ENCODE results near the gene APLF.
"Not testable (repeated sequence)": the region's sequence is repeated elsewhere in the genome, so short reads cannot be mapped to it uniquely, and the experiment has no call there.

APLF gene

DNA sequence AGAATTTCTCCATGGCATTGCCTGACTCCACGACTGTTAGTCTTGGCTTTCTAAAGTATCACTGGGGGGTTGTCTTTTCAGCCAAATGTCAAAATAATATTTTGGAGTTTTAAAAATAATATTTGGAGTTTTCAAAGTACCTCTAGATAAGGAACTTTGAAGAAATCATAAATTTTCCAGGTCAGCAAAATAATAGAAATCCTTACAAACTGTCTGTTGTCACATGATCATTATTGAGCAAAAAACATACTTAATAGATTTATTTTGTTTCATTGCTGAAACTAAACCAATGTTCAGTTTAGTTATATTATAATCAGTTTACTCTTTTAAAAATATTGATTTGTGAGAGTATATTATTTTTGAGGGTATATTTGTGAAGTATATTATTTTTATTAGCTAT, 85.7 kb downstream of the APLF start:
- Histone ChIP-seq H3K27me3 (ENCODE audit: control insufficient read depth, insufficient read depth, low read length) (no peaks in the 10 kb centered on the region), H3K36me3 (ENCODE audit: insufficient read depth, low read length) (no peaks in the 10 kb centered on the region), H3K4me3 (ENCODE audit: low read length) (no peak overlapping the region), H3K4me1 (ENCODE audit: control insufficient read depth, insufficient read depth, low read length) (peaks cover 6% of the 10 kb centered on the region), H3K9me3 (replicated peaks; ENCODE audit: low read length) (no peaks in the 10 kb centered on the region), H3K4me2 (ENCODE audit: low read length) (no peak overlapping the region), H3K9ac (ENCODE audit: low read depth, low read length) (no peak overlapping the region)

DNA sequence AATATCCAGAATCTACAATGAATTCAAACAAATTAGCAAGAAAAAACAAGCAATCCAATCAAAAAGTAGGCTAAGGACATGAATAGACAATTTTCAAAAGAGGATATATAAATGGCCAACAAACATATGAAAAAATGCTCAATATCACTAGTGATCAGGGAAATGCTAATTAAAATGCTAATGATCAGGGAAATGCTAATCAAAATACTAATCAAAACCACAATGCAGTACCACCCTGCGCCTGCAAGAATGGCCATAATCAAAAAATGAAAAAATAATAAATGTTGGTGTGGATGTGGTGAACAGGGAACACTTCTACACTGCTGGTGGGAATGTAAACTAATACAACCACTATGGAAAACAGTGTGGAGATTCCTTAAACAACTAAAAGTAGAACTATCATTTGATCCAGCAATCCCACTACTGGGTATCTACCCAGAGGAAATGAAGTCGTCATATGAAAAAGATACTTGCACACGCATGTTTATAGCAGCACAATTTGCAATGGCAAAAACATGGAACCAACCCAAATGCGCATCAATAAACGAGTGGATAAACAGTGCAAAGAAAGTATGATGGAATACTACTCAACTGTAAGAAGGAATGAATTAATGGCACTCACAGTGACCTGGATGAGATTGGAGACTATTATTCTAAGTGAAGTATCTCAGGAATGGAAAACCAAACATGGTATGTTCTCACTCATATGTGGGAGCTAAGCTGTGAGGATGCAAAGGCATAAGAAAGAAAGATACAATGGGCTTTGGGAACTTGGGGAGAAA, 88.2 kb downstream of the APLF start:
- not testable (repeated sequence) for H3K9ac ChIP-seq (ENCODE audit: low read depth, low read length)

GRCh38 chr2:68556381-68556780, 89.0 kb downstream of the APLF start:
- H3K4me3 ChIP-seq (ENCODE audit: low read length), result no peak overlapping the region
- no peaks in the 10 kb centered on the region for H3K36me3 ChIP-seq (ENCODE audit: insufficient read depth, low read length)
- no peaks in the 10 kb centered on the region for H3K27me3 ChIP-seq (ENCODE audit: control insufficient read depth, insufficient read depth, low read length)
- H3K9ac ChIP-seq (ENCODE audit: low read depth, low read length), result no peak overlapping the region
- no peak overlapping the region for H3K4me2 ChIP-seq (ENCODE audit: low read length)
- H3K4me1 ChIP-seq (ENCODE audit: control insufficient read depth, insufficient read depth, low read length), result no peaks in the 10 kb centered on the region
- no peaks in the 10 kb centered on the region for H3K9me3 ChIP-seq (replicated peaks; ENCODE audit: low read length)

More for the DNA sequence above, 88.2 kb downstream of the APLF start:
- not testable (repeated sequence) for H3K36me3 ChIP-seq (ENCODE audit: insufficient read depth, low read length); H3K9me3 ChIP-seq (replicated peaks; ENCODE audit: low read length); H3K4me1 ChIP-seq (ENCODE audit: control insufficient read depth, insufficient read depth, low read length); H3K27me3 ChIP-seq (ENCODE audit: control insufficient read depth, insufficient read depth, low read length); H3K4me3 ChIP-seq (ENCODE audit: low read length); H3K4me2 ChIP-seq (ENCODE audit: low read length)

DNA sequence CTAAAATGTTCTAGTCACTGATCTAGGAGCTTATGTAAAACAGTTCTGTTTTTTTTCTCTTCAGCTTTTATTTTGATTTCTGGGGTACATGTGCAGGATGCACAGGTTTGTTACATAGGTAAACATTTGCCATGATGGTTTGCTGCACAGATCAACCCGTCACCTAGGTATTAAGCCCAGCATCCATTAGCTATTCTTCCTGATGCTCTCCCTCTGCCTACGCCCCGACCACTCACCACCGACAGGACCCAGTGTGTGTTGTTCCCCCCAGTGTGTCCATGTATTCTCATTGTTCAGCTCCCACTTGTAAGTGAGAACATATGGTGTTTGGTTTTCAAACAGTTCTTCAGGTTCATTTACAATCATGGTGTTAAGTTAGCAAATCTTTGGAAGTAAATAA, 91.2 kb downstream of the APLF start:
- no peak overlapping the region for H3K9ac ChIP-seq (ENCODE audit: low read depth, low read length)
- H3K4me2 ChIP-seq (ENCODE audit: low read length), result no peak overlapping the region
- H3K4me3 ChIP-seq (ENCODE audit: low read length), result no peak overlapping the region
- H3K9me3 ChIP-seq (replicated peaks; ENCODE audit: low read length), result no peaks in the 10 kb centered on the region
- H3K27me3 ChIP-seq (ENCODE audit: control insufficient read depth, insufficient read depth, low read length), result no peaks in the 10 kb centered on the region
- H3K36me3 ChIP-seq (ENCODE audit: insufficient read depth, low read length), result no peaks in the 10 kb centered on the region
- H3K4me1 ChIP-seq (ENCODE audit: control insufficient read depth, insufficient read depth, low read length), result no peaks in the 10 kb centered on the region

- H3K36me3 ChIP-seq (ENCODE audit: insufficient read depth, low read length), result no peaks in the 10 kb centered on the region
- no peaks in the 10 kb centered on the region for H3K27me3 ChIP-seq (ENCODE audit: control insufficient read depth, insufficient read depth, low read length)
- H3K9me3 ChIP-seq (replicated peaks; ENCODE audit: low read length), result no peaks in the 10 kb centered on the region
- H3K9ac ChIP-seq (ENCODE audit: low read depth, low read length), result no peak overlapping the region
- H3K4me1 ChIP-seq (ENCODE audit: control insufficient read depth, insufficient read depth, low read length), result no peaks in the 10 kb centered on the region
- H3K4me3 ChIP-seq (ENCODE audit: low read length), result no peak overlapping the region
- H3K4me2 ChIP-seq (ENCODE audit: low read length), result no peak overlapping the region
Measured at GRCh38 chr2:68559692-68560091, 92.3 kb downstream of the APLF start.

DNA sequence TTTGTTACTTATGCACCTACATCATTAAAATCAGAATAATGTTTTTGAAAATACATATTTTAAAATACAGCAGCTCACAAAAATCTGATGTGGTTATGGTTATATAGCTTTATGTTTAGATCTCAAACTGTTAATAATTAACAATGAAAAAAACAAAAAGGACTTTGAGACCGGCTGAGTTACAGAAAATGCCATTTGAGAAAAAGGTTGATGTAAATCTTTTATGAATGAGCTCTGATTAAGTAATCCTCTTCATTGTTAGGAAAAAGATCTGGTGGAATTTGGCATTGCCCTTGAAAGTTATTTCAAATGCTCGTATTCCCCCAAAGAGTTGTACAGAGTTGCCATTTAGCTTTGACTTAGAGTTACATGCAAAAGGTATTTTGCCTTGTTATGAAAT, 93.2 kb downstream of the APLF start:
- H3K4me3 ChIP-seq (ENCODE audit: low read length), result no peak overlapping the region
- no peak overlapping the region for H3K4me2 ChIP-seq (ENCODE audit: low read length)
- no peak overlapping the region for H3K9ac ChIP-seq (ENCODE audit: low read depth, low read length)
- no peaks in the 10 kb centered on the region for H3K4me1 ChIP-seq (ENCODE audit: control insufficient read depth, insufficient read depth, low read length)
- no peaks in the 10 kb centered on the region for H3K27me3 ChIP-seq (ENCODE audit: control insufficient read depth, insufficient read depth, low read length)
- H3K36me3 ChIP-seq (ENCODE audit: insufficient read depth, low read length), result no peaks in the 10 kb centered on the region
- H3K9me3 ChIP-seq (replicated peaks; ENCODE audit: low read length), result no peaks in the 10 kb centered on the region

DNA sequence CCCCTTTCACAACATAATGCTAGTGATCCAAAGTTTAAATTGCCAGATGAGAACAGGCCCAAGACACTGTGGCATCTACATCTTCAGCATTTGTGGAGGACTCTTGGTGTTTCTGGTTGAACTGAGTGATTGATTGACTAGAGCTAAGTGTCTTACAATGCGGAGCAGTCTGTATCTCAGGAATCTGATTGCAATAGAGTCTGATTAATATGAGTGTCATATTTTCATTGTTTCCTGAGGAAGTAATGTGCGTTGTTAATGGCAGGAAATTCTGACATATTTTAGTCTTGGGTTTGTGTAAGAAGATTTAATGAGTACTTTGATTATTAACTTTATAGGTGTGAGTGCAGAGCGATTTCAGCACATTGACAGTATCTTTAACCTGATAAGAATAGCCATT, 94.0 kb downstream of the APLF start:
- Histone ChIP-seq H3K9ac (ENCODE audit: low read depth, low read length) (no peak overlapping the region), H3K4me1 (ENCODE audit: control insufficient read depth, insufficient read depth, low read length) (peaks cover 3% of the 10 kb centered on the region), H3K9me3 (replicated peaks; ENCODE audit: low read length) (no peaks in the 10 kb centered on the region), H3K4me2 (ENCODE audit: low read length) (no peak overlapping the region), H3K36me3 (ENCODE audit: insufficient read depth, low read length) (no peaks in the 10 kb centered on the region), H3K27me3 (ENCODE audit: control insufficient read depth, insufficient read depth, low read length) (no peaks in the 10 kb centered on the region), H3K4me3 (ENCODE audit: low read length) (no peak overlapping the region)

DNA sequence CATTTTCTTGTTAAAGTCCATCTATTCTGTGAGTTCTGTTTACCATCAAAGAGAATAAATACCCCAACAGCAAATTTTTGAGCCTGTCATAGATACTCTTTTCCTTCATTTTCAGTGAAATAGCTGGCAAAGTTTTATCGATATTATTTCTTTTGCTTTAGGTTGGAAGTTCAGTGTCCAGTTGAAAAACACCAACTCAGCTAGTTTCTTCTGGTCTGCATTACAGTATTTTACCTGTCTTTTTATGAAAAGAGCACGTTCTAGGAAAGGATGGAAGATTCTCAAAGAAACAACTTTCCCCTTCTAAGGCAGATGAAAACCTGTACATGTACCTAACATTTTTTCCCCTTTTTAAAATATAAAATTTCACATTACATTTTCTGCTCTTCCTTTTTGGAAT, 95.5 kb downstream of the APLF start:
- H3K4me1 ChIP-seq (ENCODE audit: control insufficient read depth, insufficient read depth, low read length), result peaks cover 3% of the 10 kb centered on the region
- no peaks in the 10 kb centered on the region for H3K9me3 ChIP-seq (replicated peaks; ENCODE audit: low read length)

GRCh38 chr2:68564426-68564825, 97.0 kb downstream of the APLF start:
- no peaks in the 10 kb centered on the region for H3K36me3 ChIP-seq (ENCODE audit: insufficient read depth, low read length)
- no peak overlapping the region for H3K9ac ChIP-seq (ENCODE audit: low read depth, low read length)
- peaks cover 3% of the 10 kb centered on the region for H3K4me1 ChIP-seq (ENCODE audit: control insufficient read depth, insufficient read depth, low read length)
- H3K27me3 ChIP-seq (ENCODE audit: control insufficient read depth, insufficient read depth, low read length), result no peaks in the 10 kb centered on the region
- no peak overlapping the region for H3K4me3 ChIP-seq (ENCODE audit: low read length)
- H3K9me3 ChIP-seq (replicated peaks; ENCODE audit: low read length), result no peaks in the 10 kb centered on the region
- H3K4me2 ChIP-seq (ENCODE audit: low read length), result no peak overlapping the region

More for the DNA sequence above, 95.5 kb downstream of the APLF start:
- Histone ChIP-seq H3K27me3 (ENCODE audit: control insufficient read depth, insufficient read depth, low read length) (no peaks in the 10 kb centered on the region), H3K9ac (ENCODE audit: low read depth, low read length) (no peak overlapping the region), H3K4me2 (ENCODE audit: low read length) (no peak overlapping the region), H3K36me3 (ENCODE audit: insufficient read depth, low read length) (no peaks in the 10 kb centered on the region), H3K4me3 (ENCODE audit: low read length) (no peak overlapping the region)

GRCh38 chr2:68565273-68565672, 97.9 kb downstream of the APLF start:
- Histone ChIP-seq H3K9ac (ENCODE audit: low read depth, low read length) (no peak overlapping the region), H3K27me3 (ENCODE audit: control insufficient read depth, insufficient read depth, low read length) (no peaks in the 10 kb centered on the region), H3K4me3 (ENCODE audit: low read length) (no peak overlapping the region), H3K36me3 (ENCODE audit: insufficient read depth, low read length) (no peaks in the 10 kb centered on the region), H3K4me1 (ENCODE audit: control insufficient read depth, insufficient read depth, low read length) (peaks cover 3% of the 10 kb centered on the region), H3K9me3 (replicated peaks; ENCODE audit: low read length) (no peaks in the 10 kb centered on the region), H3K4me2 (ENCODE audit: low read length) (no peak overlapping the region)

DNA sequence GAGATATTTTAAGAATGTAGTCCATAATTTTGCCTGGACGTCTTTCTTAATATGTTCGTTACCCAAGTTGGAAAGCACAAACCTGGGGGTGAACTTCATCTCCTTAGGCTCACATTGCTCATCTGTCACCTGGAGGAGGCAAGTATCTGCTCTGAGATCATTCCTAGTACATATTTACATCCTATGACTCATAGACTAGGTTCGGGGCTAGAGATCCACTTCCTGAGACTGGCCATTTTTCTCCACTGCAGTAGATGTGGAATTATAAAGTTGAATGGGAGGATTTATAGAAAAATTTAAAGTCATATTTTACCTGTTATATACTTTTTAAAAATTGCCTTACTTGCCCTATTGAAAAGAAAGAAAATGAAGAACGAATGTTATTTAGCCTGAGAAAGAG, 98.5 kb downstream of the APLF start:
- Histone ChIP-seq H3K9me3 (replicated peaks; ENCODE audit: low read length) (no peaks in the 10 kb centered on the region), H3K4me1 (ENCODE audit: control insufficient read depth, insufficient read depth, low read length) (peaks cover 3% of the 10 kb centered on the region), H3K36me3 (ENCODE audit: insufficient read depth, low read length) (no peaks in the 10 kb centered on the region), H3K4me3 (ENCODE audit: low read length) (no peak overlapping the region), H3K4me2 (ENCODE audit: low read length) (no peak overlapping the region), H3K9ac (ENCODE audit: low read depth, low read length) (no peak overlapping the region), H3K27me3 (ENCODE audit: control insufficient read depth, insufficient read depth, low read length) (no peaks in the 10 kb centered on the region)

GRCh38 chr2:68566362-68566761, 99.0 kb downstream of the APLF start:
- H3K4me1 ChIP-seq (ENCODE audit: control insufficient read depth, insufficient read depth, low read length), result peaks cover 3% of the 10 kb centered on the region
- H3K27me3 ChIP-seq (ENCODE audit: control insufficient read depth, insufficient read depth, low read length), result no peaks in the 10 kb centered on the region
- no peaks in the 10 kb centered on the region for H3K36me3 ChIP-seq (ENCODE audit: insufficient read depth, low read length)

More at GRCh38 chr2:68566362-68566761, 99.0 kb downstream of the APLF start:
- no peaks in the 10 kb centered on the region for H3K9me3 ChIP-seq (replicated peaks; ENCODE audit: low read length)
- H3K9ac ChIP-seq (ENCODE audit: low read depth, low read length), result no peak overlapping the region
- H3K4me2 ChIP-seq (ENCODE audit: low read length), result no peak overlapping the region
- no peak overlapping the region for H3K4me3 ChIP-seq (ENCODE audit: low read length)

Measured in skeletal muscle satellite cell (primary cell).